ENCODE measurements around the gene GAMT.

Gene GAMT

GRCh38 chr19:1353144-1353543 is 48.2 kb downstream of the GAMT start:
- Histone ChIP-seq H3K4me1 (ENCODE audit: insufficient read depth, poor library complexity, severe bottlenecking) (peaks cover 4% of the 10 kb centered on the region), H3K4me3 (ENCODE audit: severe bottlenecking) (no peak overlapping the region), H3K27ac (ENCODE audit: poor library complexity, severe bottlenecking) (no peak overlapping the region), H3K27me3 (ENCODE audit: insufficient read depth, poor library complexity, severe bottlenecking) (no peaks in the 10 kb centered on the region), H3K36me3 (ENCODE audit: low read depth) (peaks cover 16% of the 10 kb centered on the region), H3K9me3 (ENCODE audit: severe bottlenecking) (no peaks in the 10 kb centered on the region)
- DNase-seq (ENCODE audit: low spot score) (no peak), ATAC-seq (ENCODE audit: low read depth) (no peak)
- TF ChIP-seq CTCF (IDR thresholded peaks at IDR 0.05; ENCODE audit: poor library complexity, severe bottlenecking), result no peak

GRCh38 chr19:1351381-1351851 is 49.9 kb downstream of the GAMT start:
- Histone ChIP-seq H3K4me3 (ENCODE audit: severe bottlenecking) (no peak overlapping the region), H3K9me3 (ENCODE audit: severe bottlenecking) (no peaks in the 10 kb centered on the region), H3K27ac (ENCODE audit: poor library complexity, severe bottlenecking) (no peak overlapping the region), H3K36me3 (ENCODE audit: low read depth) (no peaks in the 10 kb centered on the region), H3K4me1 (ENCODE audit: insufficient read depth, poor library complexity, severe bottlenecking) (peaks cover 4% of the 10 kb centered on the region), H3K27me3 (ENCODE audit: insufficient read depth, poor library complexity, severe bottlenecking) (no peaks in the 10 kb centered on the region)
- ATAC-seq (ENCODE audit: low read depth) (no peak), DNase-seq (ENCODE audit: low spot score) (no peak)
- TF ChIP-seq CTCF (IDR thresholded peaks at IDR 0.05; ENCODE audit: poor library complexity, severe bottlenecking), result no peak

GRCh38 chr19:1350867-1351266 is 50.5 kb downstream of the GAMT start:
- no peak overlapping the region for H3K27ac ChIP-seq (ENCODE audit: poor library complexity, severe bottlenecking)
- DNase-seq (ENCODE audit: low spot score) (no peak), ATAC-seq (ENCODE audit: low read depth) (no peak)
- no peak for TF ChIP-seq CTCF (IDR thresholded peaks at IDR 0.05; ENCODE audit: poor library complexity, severe bottlenecking)
- H3K4me1 ChIP-seq (ENCODE audit: insufficient read depth, poor library complexity, severe bottlenecking), result peaks cover under 1% of the 10 kb centered on the region
- H3K27me3 ChIP-seq (ENCODE audit: insufficient read depth, poor library complexity, severe bottlenecking), result no peaks in the 10 kb centered on the region
- no peak overlapping the region for H3K4me3 ChIP-seq (ENCODE audit: severe bottlenecking)
- no peaks in the 10 kb centered on the region for H3K36me3 ChIP-seq (ENCODE audit: low read depth)
- H3K9me3 ChIP-seq (ENCODE audit: severe bottlenecking), result no peaks in the 10 kb centered on the region

GRCh38 chr19:1349211-1349610 is 52.1 kb downstream of the GAMT start:
- no peak for TF ChIP-seq CTCF (IDR thresholded peaks at IDR 0.05; ENCODE audit: poor library complexity, severe bottlenecking)
- ATAC-seq (ENCODE audit: low read depth), result no peak
- Histone ChIP-seq H3K27me3 (ENCODE audit: insufficient read depth, poor library complexity, severe bottlenecking) (no peaks in the 10 kb centered on the region), H3K4me3 (ENCODE audit: severe bottlenecking) (no peak overlapping the region), H3K36me3 (ENCODE audit: low read depth) (no peaks in the 10 kb centered on the region), H3K9me3 (ENCODE audit: severe bottlenecking) (no peaks in the 10 kb centered on the region), H3K27ac (ENCODE audit: poor library complexity, severe bottlenecking) (no peak overlapping the region), H3K4me1 (ENCODE audit: insufficient read depth, poor library complexity, severe bottlenecking) (no peaks in the 10 kb centered on the region)
- DNase-seq (ENCODE audit: low spot score), result no peak

Measured in RWPE2 (cell line).